Measurements from ENCODE around the gene ABCB8.

Gene ABCB8

DNA sequence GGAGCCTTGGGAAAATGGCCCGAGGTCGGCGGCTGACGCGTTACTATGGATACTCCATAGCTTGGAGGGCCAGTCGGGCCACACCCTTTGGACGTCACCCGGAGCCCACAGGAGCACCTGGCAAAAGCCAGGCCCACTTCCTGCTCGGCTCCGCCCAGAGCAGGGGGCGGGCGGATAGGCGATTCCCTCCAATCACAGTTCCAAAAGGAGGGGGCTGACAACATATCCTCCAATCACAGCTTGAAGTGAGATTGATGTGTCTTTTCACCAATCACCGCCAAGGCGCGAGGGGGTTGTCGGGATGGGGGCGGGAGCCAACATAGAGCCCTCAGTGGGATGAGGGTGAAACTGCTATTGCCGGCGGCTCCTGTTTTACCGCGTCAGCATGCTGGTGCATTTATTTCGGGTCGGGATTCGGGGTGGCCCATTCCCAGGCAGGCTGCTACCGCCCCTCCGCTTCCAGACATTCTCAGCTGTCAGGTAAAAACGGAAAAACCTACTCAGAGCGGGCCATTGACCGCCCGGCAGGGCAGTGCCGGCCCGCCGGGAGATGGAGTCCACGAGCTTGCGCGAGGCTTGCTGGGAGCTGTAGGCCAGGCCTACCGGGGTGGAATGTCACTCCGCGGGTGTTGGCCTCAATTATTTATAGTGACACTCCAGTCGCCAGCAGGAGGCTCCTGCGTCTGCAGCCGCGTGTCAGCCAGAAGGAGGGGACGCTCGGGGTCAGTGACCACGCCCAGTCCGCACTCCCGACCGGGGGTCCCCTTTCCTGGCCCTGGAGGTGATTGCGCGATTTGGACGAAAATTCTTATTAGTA is at the start of gene ABCB8:
TSS of gene ABCB8 (plus strand) at position 320 of the 817 bp plus-strand sequence. CDS start at position 386, 66 bp downstream.
- H3K27ac ChIP-seq (ENCODE audit: extremely low read depth, low read depth, low read length), result no peak within 1 kb of the TSS
- CTCF ChIA-PET, result interaction anchor here (0.6 to 1.5 kb wide), 11 partner anchors 8 to 95 kb away, joined by 3 to 20 read pairs (median 4); no protein-coding TSS in a partner anchor
- peak within 1 kb of the TSS; percentile 84 for H3K4me3 ChIP-seq (ENCODE audit: low read depth, low read length)
- no peaks in the 10 kb centered on the region for H3K4me1 ChIP-seq (ENCODE audit: control insufficient read depth, insufficient read depth, low read length)
- peaks cover 0 to 17% of the 10 kb centered on the region in 2 experiments; a peak in 1 of 3 replicates for H3K36me3 ChIP-seq (ENCODE audit: control insufficient read depth in 2 of 2, insufficient read depth in 1 of 2, low read length in 2 of 2)
- H3K9me3 ChIP-seq (ENCODE audit: control insufficient read depth, insufficient read depth, low read depth, low read length), result no peaks in the 10 kb centered on the region
- POLR2A ChIA-PET, result interaction anchor here (0.6 to 2.4 kb wide), 20 partner anchors 10 to 199 kb away, joined by 3 to 26 read pairs (median 5); partner anchors contain the start of genes ABCF2, AGAP3, ASIC3 and CDK5
- TF ChIP-seq ZNF184 (tag by site-specific recombination; IDR thresholded peaks at IDR 0.05) (peak; percentile 71; the same call in 1 of the 2 replicates), ZNF266 (tag by site-specific recombination; IDR thresholded peaks at IDR 0.05; ENCODE audit: low read depth) (no peak), ZNF24 (tag by site-specific recombination; IDR thresholded peaks at IDR 0.05) (0 out of 2 replicates have a peak, but pooled peaks have one; percentile 81), ZNF670 (tag by site-specific recombination; IDR thresholded peaks at IDR 0.05; ENCODE audit: low read depth) (no peak), ZNF791 (tag by site-specific recombination; IDR thresholded peaks at IDR 0.05) (no peak), ZNF10 (tag by site-specific recombination; IDR thresholded peaks at IDR 0.05) (0 out of 2 replicates have a peak, but pooled peaks have one; percentile 44), ZNF140 (tag by site-specific recombination; IDR thresholded peaks at IDR 0.05) (no peak), ZNF132 (tag by site-specific recombination; IDR thresholded peaks at IDR 0.05; ENCODE audit: borderline replicate concordance) (no peak), OVOL3 (tag by site-specific recombination; IDR thresholded peaks at IDR 0.05) (no peak), GLI2 (tag by site-specific recombination; IDR thresholded peaks at IDR 0.05; ENCODE audit: borderline replicate concordance, low read depth) (no peak), KLF1 (tag by site-specific recombination; IDR thresholded peaks at IDR 0.05) (peak; percentile 74), ZSCAN23 (tag by site-specific recombination; IDR thresholded peaks at IDR 0.05) (no peak), GLIS1 (tag by site-specific recombination; IDR thresholded peaks at IDR 0.05) (peak; percentile 88), ZBTB20 (tag by site-specific recombination; IDR thresholded peaks at IDR 0.05) (peak; percentile 79), YY1 (tag by site-specific recombination; IDR thresholded peaks at IDR 0.05) (peak; percentile 76), ZNF792 (tag by site-specific recombination; IDR thresholded peaks at IDR 0.05) (no peak), ZBTB48 (tag by site-specific recombination; IDR thresholded peaks at IDR 0.05) (no peak), SETDB1 (IDR thresholded peaks at IDR 0.05; ENCODE audit: insufficient read length, low read length) (no peak), ZNF530 (tag by site-specific recombination; IDR thresholded peaks at IDR 0.05; ENCODE audit: low read depth) (no peak), ZNF391 (tag by site-specific recombination; IDR thresholded peaks at IDR 0.05; ENCODE audit: borderline replicate concordance, low read depth) (0 out of 2 replicates have a peak, but pooled peaks have one; percentile 26), ZNF76 (tag by site-specific recombination; IDR thresholded peaks at IDR 0.05; ENCODE audit: borderline replicate concordance, low read depth) (peak; percentile 98)
- TF ChIP-seq, protein P1, sequence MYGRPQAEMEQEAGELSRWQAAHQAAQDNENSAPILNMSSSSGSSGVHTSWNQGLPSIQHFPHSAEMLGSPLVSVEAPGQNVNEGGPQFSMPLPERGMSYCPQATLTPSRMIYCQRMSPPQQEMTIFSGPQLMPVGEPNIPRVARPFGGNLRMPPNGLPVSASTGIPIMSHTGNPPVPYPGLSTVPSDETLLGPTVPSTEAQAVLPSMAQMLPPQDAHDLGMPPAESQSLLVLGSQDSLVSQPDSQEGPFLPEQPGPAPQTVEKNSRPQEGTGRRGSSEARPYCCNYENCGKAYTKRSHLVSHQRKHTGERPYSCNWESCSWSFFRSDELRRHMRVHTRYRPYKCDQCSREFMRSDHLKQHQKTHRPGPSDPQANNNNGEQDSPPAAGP (tag by site-specific recombination; IDR thresholded peaks at IDR 0.05), result no peak; the same call in 1 of the 2 replicates
- TF ChIP-seq, protein P2, sequence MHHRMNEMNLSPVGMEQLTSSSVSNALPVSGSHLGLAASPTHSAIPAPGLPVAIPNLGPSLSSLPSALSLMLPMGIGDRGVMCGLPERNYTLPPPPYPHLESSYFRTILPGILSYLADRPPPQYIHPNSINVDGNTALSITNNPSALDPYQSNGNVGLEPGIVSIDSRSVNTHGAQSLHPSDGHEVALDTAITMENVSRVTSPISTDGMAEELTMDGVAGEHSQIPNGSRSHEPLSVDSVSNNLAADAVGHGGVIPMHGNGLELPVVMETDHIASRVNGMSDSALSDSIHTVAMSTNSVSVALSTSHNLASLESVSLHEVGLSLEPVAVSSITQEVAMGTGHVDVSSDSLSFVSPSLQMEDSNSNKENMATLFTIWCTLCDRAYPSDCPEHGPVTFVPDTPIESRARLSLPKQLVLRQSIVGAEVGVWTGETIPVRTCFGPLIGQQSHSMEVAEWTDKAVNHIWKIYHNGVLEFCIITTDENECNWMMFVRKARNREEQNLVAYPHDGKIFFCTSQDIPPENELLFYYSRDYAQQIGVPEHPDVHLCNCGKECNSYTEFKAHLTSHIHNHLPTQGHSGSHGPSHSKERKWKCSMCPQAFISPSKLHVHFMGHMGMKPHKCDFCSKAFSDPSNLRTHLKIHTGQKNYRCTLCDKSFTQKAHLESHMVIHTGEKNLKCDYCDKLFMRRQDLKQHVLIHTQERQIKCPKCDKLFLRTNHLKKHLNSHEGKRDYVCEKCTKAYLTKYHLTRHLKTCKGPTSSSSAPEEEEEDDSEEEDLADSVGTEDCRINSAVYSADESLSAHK (tag by site-specific recombination; IDR thresholded peaks at IDR 0.05), result peak; percentile 72; the same call in 1 of the 2 replicates
- TF ChIP-seq, protein P3, sequence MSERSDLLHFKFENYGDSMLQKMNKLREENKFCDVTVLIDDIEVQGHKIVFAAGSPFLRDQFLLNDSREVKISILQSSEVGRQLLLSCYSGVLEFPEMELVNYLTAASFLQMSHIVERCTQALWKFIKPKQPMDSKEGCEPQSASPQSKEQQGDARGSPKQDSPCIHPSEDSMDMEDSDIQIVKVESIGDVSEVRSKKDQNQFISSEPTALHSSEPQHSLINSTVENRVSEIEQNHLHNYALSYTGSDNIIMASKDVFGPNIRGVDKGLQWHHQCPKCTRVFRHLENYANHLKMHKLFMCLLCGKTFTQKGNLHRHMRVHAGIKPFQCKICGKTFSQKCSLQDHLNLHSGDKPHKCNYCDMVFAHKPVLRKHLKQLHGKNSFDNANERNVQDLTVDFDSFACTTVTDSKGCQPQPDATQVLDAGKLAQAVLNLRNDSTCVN (tag by site-specific recombination; optimal IDR thresholded peaks at IDR 0.05), result peak; percentile 47
- TF ChIP-seq, protein P4, sequence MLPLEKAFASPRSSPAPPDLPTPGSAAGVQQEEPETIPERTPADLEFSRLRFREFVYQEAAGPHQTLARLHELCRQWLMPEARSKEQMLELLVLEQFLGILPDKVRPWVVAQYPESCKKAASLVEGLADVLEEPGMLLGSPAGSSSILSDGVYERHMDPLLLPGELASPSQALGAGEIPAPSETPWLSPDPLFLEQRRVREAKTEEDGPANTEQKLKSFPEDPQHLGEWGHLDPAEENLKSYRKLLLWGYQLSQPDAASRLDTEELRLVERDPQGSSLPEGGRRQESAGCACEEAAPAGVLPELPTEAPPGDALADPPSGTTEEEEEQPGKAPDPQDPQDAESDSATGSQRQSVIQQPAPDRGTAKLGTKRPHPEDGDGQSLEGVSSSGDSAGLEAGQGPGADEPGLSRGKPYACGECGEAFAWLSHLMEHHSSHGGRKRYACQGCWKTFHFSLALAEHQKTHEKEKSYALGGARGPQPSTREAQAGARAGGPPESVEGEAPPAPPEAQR (tag by site-specific recombination; IDR thresholded peaks at IDR 0.05), result 0 out of 2 replicates have a peak, but pooled peaks have one; percentile 38
- TF ChIP-seq, protein P5, sequence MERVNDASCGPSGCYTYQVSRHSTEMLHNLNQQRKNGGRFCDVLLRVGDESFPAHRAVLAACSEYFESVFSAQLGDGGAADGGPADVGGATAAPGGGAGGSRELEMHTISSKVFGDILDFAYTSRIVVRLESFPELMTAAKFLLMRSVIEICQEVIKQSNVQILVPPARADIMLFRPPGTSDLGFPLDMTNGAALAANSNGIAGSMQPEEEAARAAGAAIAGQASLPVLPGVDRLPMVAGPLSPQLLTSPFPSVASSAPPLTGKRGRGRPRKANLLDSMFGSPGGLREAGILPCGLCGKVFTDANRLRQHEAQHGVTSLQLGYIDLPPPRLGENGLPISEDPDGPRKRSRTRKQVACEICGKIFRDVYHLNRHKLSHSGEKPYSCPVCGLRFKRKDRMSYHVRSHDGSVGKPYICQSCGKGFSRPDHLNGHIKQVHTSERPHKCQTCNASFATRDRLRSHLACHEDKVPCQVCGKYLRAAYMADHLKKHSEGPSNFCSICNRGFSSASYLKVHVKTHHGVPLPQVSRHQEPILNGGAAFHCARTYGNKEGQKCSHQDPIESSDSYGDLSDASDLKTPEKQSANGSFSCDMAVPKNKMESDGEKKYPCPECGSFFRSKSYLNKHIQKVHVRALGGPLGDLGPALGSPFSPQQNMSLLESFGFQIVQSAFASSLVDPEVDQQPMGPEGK (tag by site-specific recombination; IDR thresholded peaks at IDR 0.05), result peak; percentile 65
- TF ChIP-seq, protein P6, sequence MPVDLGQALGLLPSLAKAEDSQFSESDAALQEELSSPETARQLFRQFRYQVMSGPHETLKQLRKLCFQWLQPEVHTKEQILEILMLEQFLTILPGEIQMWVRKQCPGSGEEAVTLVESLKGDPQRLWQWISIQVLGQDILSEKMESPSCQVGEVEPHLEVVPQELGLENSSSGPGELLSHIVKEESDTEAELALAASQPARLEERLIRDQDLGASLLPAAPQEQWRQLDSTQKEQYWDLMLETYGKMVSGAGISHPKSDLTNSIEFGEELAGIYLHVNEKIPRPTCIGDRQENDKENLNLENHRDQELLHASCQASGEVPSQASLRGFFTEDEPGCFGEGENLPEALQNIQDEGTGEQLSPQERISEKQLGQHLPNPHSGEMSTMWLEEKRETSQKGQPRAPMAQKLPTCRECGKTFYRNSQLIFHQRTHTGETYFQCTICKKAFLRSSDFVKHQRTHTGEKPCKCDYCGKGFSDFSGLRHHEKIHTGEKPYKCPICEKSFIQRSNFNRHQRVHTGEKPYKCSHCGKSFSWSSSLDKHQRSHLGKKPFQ (tag by site-specific recombination; IDR thresholded peaks at IDR 0.05), result no peak

Data from HEK293 (cell line).